Measurements from ENCODE around the gene ECPAS. TPM values are rescaled to one million over a fixed set of nuclear protein-coding genes. Genes with fewer than 3 reads are reported as not detected.
"Not testable (repeated sequence)": the region's sequence is repeated elsewhere in the genome, so short reads cannot be mapped to it uniquely, and the experiment has no call there.

Gene ECPAS
- total and polyA plus RNA-seq, 7 donors: 17.4 to 92.8 (median 61.4) TPM

DNA sequence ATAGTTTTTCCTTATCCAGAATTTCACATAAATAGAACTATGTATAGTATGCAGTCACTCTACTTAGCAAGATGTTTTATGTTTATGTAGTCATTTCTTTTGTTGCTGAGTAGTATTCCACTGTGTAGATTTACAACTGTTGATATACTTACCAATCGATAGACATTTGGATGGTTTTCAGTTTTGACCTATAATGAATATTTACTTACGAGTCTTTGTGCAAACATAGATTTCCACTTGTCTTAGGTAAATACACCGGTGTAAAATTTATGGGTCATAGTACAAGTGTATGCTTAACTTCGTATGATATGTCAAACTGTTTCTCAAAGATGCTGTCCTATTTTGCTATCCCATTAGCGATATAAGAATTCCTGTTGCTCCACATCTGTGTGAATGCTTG is 134.4 kb downstream of the ECPAS start:
- no peak for DNase-seq
- no peak overlapping the region for H3K4me3 ChIP-seq
- H3K4me1 ChIP-seq: no peaks in the 10 kb centered on the region
- no peaks in the 10 kb centered on the region for H3K27me3 ChIP-seq
- no peak overlapping the region for H3K27ac ChIP-seq
- WGBS, 2 donors: 14 to 62% methylated on average over 5 of the region's 5 CpGs
- no peaks in the 10 kb centered on the region for H3K36me3 ChIP-seq
- intact Hi-C loops (cut with DNase I): no loop called here
- TF ChIP-seq, protein P1, sequence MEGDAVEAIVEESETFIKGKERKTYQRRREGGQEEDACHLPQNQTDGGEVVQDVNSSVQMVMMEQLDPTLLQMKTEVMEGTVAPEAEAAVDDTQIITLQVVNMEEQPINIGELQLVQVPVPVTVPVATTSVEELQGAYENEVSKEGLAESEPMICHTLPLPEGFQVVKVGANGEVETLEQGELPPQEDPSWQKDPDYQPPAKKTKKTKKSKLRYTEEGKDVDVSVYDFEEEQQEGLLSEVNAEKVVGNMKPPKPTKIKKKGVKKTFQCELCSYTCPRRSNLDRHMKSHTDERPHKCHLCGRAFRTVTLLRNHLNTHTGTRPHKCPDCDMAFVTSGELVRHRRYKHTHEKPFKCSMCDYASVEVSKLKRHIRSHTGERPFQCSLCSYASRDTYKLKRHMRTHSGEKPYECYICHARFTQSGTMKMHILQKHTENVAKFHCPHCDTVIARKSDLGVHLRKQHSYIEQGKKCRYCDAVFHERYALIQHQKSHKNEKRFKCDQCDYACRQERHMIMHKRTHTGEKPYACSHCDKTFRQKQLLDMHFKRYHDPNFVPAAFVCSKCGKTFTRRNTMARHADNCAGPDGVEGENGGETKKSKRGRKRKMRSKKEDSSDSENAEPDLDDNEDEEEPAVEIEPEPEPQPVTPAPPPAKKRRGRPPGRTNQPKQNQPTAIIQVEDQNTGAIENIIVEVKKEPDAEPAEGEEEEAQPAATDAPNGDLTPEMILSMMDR (IDR thresholded peaks at IDR 0.05): no peak
- no peak for TF ChIP-seq POLR2AphosphoS5 (IDR thresholded peaks at IDR 0.05)
- TF ChIP-seq POLR2A (IDR thresholded peaks at IDR 0.05): no peak
- no peak for TF ChIP-seq EP300 (IDR thresholded peaks at IDR 0.05)
- no peaks in the 10 kb centered on the region for H3K9me3 ChIP-seq

DNA sequence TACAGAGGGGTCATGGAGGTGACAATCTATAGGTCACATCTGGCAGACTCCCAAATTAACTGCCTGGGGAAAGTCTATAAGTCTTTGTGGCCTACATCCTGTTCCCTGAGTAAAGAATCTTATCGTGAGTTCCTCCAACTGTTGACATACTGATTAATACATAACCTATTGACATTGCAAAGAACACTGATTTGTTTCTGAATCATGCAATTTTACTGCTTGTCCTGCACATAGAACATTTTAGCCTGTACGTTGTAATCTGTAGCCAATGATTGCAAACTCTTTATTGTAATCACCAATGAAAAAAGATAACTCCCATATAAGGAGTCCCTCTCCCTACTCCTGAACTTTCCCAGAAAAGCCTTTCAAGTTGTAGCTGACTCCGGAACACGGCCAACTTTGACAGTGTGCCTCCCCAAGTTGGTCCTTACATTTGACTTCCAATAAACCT is 135.3 kb downstream of the ECPAS start:
- no peak for DNase-seq
- Histone ChIP-seq H3K9me3 (no peaks in the 10 kb centered on the region), H3K27ac (no peak overlapping the region), H3K4me3 (no peak overlapping the region), H3K4me1 (no peaks in the 10 kb centered on the region), H3K27me3 (no peaks in the 10 kb centered on the region), H3K36me3 (no peaks in the 10 kb centered on the region)
- TF ChIP-seq POLR2AphosphoS5 (IDR thresholded peaks at IDR 0.05) (no peak), POLR2A (IDR thresholded peaks at IDR 0.05) (no peak), EP300 (IDR thresholded peaks at IDR 0.05) (no peak)
- TF ChIP-seq, protein P1 (IDR thresholded peaks at IDR 0.05): no peak
- 15 to 58% methylated on average over 4 of the region's 4 CpGs for WGBS, 2 donors
- intact Hi-C loops (cut with DNase I): no loop called here

DNA sequence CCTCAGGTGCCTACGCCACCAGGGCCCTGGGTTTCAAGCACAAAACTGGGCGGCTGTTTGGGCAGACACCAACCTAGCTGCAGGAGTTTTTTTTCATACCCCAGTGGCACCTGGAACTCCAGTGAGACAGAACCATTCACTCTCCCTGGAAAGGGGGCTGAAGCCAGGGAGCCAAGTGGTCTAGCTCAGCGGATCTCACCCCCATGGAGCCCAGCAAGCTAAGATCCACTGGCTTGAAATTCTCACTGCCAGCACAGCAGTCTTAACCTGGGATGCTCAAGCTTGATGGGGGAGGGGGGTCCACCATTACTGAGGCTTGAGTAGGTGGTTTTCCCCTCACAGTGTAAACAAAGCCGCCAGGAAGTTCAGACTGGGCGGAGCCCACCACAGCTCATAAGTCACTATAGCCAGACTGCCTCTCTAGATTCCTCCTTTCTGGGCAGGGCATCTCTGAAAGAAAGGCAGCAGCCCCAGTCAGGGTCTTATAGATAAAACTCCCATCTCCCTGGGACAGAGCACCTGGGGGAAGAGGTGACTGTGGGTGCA is 149.8 kb downstream of the ECPAS start:
- not testable (repeated sequence) for H3K36me3 ChIP-seq

DNA sequence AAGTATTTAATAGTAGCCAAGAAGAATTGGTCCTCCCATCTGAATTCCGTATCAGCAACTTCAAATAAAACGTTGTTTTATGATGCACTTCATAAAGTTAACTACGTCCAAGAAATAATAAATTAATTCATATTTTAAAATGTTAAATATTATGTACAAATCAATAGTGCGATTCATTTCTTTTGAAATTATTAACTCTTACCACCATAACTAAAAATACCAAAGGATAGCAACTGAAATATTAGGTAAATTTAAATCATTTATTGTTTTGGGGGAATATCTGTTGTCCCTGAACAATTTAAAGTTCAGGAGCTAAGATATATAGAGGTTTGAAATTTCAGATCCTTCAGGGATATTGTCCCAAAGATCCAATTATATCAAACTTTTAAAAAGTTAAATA is 154.1 kb downstream of the ECPAS start, which contains the start of gene OR2K2:
OR2K2 (minus strand) TSS at position 101 of the 400 bp plus-strand sequence. CDS start 1,791 bp downstream, outside the sequence.
- no peaks in the 10 kb centered on the region for H3K9me3 ChIP-seq
- no peak for DNase-seq
- H3K36me3 ChIP-seq: no peaks in the 10 kb centered on the region
- intact Hi-C loops (cut with DNase I): no loop called here
- H3K4me1 ChIP-seq: no peaks in the 10 kb centered on the region
- no peaks in the 10 kb centered on the region for H3K27me3 ChIP-seq
- no peak within 1 kb of the TSS for H3K27ac ChIP-seq
- no peak within 1 kb of the TSS for H3K4me3 ChIP-seq
- WGBS, 2 donors: 78 to 88% methylated on average over 4 of the region's 4 CpGs
- TF ChIP-seq POLR2AphosphoS5 (IDR thresholded peaks at IDR 0.05): no peak

More for the DNA sequence above, 149.8 kb downstream of the ECPAS start:
- H3K27me3 ChIP-seq; intact Hi-C loops (cut with DNase I); H3K9me3 ChIP-seq; H3K4me3 ChIP-seq; H3K27ac ChIP-seq; DNase-seq; H3K4me1 ChIP-seq: not testable (repeated sequence)
- WGBS, 2 donors: 69 to 76% methylated on average over 5 of the region's 5 CpGs

DNA sequence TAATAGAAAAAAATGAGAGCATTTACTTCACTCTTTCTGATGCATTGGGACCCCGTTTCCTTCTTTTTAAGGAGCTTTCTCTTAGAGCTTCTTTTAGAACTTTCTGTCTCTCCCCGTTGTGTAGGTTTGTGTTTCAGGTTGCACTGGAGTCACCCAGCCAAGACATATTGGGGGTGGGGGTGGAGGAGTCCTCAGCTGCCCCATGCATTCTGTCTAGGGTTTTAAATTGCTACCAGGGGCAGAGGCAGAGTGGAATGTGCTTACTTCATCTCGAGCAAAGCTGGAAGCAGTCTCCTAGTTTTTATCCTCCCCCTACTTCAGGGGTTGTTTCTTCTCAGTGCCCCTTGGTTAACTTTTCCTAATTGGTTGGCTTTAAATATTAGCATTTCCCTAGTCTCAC is 163.6 kb downstream of the ECPAS start:
- intact Hi-C loops (cut with DNase I): no loop called here
- H3K36me3 ChIP-seq: no peaks in the 10 kb centered on the region
- 64 to 76% methylated on average over 3 of the region's 3 CpGs for WGBS, 2 donors
- TF ChIP-seq EP300 (IDR thresholded peaks at IDR 0.05) (no peak), POLR2A (IDR thresholded peaks at IDR 0.05) (no peak)
- TF ChIP-seq, protein P1 (IDR thresholded peaks at IDR 0.05): no peak
- H3K9me3 ChIP-seq: no peaks in the 10 kb centered on the region
- H3K27ac ChIP-seq: no peak overlapping the region
- no peaks in the 10 kb centered on the region for H3K27me3 ChIP-seq
- no peak for DNase-seq
- no peak overlapping the region for H3K4me3 ChIP-seq
- no peaks in the 10 kb centered on the region for H3K4me1 ChIP-seq

DNA sequence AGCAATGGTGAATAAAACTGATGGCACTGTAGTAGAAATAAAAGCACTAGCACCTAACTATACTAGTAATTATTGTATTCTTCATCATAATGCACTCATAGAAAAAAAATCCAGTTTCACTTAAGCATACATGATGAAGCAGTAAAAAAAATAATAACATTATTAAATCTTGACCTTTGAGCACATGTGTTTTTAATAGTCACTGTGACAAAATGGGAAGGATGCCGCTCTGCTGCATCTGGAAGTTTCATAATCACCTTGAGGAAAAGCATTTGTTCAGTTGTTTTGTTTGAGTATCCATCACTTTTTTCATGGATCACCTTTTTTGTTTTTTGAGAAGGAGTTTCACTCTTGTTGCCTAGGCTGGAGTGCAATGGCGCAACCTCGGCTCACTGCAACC is 167.4 kb downstream of the ECPAS start:
- Histone ChIP-seq H3K36me3 (no peaks in the 10 kb centered on the region), H3K27ac (no peak overlapping the region), H3K4me3 (no peak overlapping the region), H3K27me3 (no peaks in the 10 kb centered on the region), H3K4me1 (no peaks in the 10 kb centered on the region), H3K9me3 (no peaks in the 10 kb centered on the region)
- DNase-seq: no peak
- TF ChIP-seq POLR2AphosphoS5 (IDR thresholded peaks at IDR 0.05): peak in 1 of 4 donors; percentile 19
- TF ChIP-seq, protein P1 (IDR thresholded peaks at IDR 0.05): no peak
- no peak for TF ChIP-seq EP300 (IDR thresholded peaks at IDR 0.05)
- no peak for TF ChIP-seq POLR2A (IDR thresholded peaks at IDR 0.05)
- intact Hi-C loops (cut with DNase I): no loop called here
- 64 to 91% methylated on average over 3 of the region's 3 CpGs for WGBS, 2 donors
